T47D (cell line): ENCODE results near the gene CCDC86.

ENCODE experiments used
- DNase-seq, 2 experiments: peaks; one replicate each; pipeline versions ENCODE4 v3.0.0 to v3.0.0-alpha.2; 2011 to 2012; ENCODE audit warnings: low read depth in 1 of 2, low spot score in 1 of 2
- JUND ChIP-seq: IDR thresholded peaks from 2 replicates; pipeline ENCODE4 v1.6.1; 2012; ENCODE audit warnings: low read depth
- in situ Hi-C: cut with HindIII; loops from 2 replicates; pipeline ENCODE4 v1.10.0; 2016; ENCODE audit warnings: low sequenced_read_pairs, low pct_unique_long_range_greater_than_20kb

Gene CCDC86

GRCh38 chr11:60851327-60852104 lies 9.6 kb downstream of the CCDC86 start:
- TF ChIP-seq JUND, result no peak
- in situ Hi-C loops, result no loop called here
- DNase-seq, result no peak

- no peak for DNase-seq
- no peak for TF ChIP-seq JUND
- in situ Hi-C loops, result no loop called here
Measured at GRCh38 chr11:60852117-60852981, 10.4 kb downstream of the CCDC86 start.

- TF ChIP-seq JUND, result no peak
- in situ Hi-C loops, result no loop called here
- DNase-seq, result no peak
Measured at GRCh38 chr11:60852982-60853950, 11.4 kb downstream of the CCDC86 start.

GRCh38 chr11:60854140-60854846 lies 12.4 kb downstream of the CCDC86 start:
- DNase-seq, result no peak
- in situ Hi-C loops, result no loop called here
- TF ChIP-seq JUND, result no peak

- in situ Hi-C loops, result no loop called here
- no peak for DNase-seq
- TF ChIP-seq JUND, result no peak
Measured at GRCh38 chr11:60854847-60855725, 13.2 kb downstream of the CCDC86 start.

GRCh38 chr11:60855726-60856633 lies 14.1 kb downstream of the CCDC86 start, which contains the start of gene PTGDR2:
TSS of gene PTGDR2 (minus strand) at chr11:60855950. CDS start at chr11:60853722, 2,228 bp downstream.
- DNase-seq, result no peak
- no peak for TF ChIP-seq JUND
- in situ Hi-C loops, result no loop called here

GRCh38 chr11:60857378-60858232 lies 15.7 kb downstream of the CCDC86 start:
- no peak for TF ChIP-seq JUND
- DNase-seq, result no peak
- in situ Hi-C loops, result no loop called here

- in situ Hi-C loops, result no loop called here
- DNase-seq, result no peak
- no peak for TF ChIP-seq JUND
Measured at GRCh38 chr11:60858236-60858635, 16.3 kb downstream of the CCDC86 start.

GRCh38 chr11:60858731-60859464 lies 17.0 kb downstream of the CCDC86 start:
- no peak for DNase-seq
- in situ Hi-C loops, result no loop called here
- TF ChIP-seq JUND, result no peak
